LNCAP (cell line): ENCODE measurements around the gene ARHGAP30.

ENCODE experiments used
- TF ChIP-seq, protein P1 (sequence below): fragments of 450-650 bp; IDR thresholded peaks from 2 replicates; pipeline ENCODE4 v1.5.1; 2017; ENCODE audit warnings: mild to moderate bottlenecking

ARHGAP30 gene

DNA sequence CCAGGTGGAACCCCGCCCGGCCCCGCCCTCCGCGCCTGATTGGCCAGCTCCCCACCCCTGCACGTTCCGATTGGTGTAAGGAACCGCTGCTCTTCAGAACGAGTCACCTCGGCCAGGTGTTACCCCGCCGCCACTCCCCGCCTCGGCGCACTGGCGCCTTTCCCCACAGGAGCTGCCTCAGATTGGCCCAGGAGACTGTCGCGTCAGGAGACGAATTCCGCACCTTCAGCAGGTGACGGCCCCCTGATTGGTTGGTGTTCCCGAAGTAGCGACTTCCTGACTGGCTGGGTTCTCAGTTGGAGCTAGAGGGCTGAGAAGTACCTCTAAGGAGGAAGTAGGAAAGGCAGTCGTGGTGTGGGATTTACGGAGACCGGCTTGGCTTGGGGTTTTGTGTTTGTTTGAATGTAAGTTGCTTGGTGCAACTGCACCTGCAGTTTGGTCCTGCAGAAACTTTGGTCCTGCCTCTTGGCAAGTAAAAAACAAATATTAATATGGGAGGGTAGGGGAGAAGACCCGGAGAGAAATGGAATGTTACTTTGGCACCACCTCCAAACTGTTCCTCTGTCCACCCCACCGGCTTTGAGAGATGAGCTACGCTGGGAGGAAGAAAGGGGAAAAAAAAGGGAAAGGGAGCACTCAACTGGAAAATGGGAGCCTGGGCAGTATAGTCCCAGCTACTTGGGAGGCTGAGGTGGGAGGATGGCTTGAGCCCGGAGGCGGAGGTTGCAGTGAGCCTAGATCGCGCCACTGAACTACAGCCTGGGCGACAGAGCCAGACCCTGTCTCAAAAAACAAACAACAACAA lies 48.3 kb downstream of the ARHGAP30 start:
- TF ChIP-seq, protein P1, sequence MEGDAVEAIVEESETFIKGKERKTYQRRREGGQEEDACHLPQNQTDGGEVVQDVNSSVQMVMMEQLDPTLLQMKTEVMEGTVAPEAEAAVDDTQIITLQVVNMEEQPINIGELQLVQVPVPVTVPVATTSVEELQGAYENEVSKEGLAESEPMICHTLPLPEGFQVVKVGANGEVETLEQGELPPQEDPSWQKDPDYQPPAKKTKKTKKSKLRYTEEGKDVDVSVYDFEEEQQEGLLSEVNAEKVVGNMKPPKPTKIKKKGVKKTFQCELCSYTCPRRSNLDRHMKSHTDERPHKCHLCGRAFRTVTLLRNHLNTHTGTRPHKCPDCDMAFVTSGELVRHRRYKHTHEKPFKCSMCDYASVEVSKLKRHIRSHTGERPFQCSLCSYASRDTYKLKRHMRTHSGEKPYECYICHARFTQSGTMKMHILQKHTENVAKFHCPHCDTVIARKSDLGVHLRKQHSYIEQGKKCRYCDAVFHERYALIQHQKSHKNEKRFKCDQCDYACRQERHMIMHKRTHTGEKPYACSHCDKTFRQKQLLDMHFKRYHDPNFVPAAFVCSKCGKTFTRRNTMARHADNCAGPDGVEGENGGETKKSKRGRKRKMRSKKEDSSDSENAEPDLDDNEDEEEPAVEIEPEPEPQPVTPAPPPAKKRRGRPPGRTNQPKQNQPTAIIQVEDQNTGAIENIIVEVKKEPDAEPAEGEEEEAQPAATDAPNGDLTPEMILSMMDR = no peak

DNA sequence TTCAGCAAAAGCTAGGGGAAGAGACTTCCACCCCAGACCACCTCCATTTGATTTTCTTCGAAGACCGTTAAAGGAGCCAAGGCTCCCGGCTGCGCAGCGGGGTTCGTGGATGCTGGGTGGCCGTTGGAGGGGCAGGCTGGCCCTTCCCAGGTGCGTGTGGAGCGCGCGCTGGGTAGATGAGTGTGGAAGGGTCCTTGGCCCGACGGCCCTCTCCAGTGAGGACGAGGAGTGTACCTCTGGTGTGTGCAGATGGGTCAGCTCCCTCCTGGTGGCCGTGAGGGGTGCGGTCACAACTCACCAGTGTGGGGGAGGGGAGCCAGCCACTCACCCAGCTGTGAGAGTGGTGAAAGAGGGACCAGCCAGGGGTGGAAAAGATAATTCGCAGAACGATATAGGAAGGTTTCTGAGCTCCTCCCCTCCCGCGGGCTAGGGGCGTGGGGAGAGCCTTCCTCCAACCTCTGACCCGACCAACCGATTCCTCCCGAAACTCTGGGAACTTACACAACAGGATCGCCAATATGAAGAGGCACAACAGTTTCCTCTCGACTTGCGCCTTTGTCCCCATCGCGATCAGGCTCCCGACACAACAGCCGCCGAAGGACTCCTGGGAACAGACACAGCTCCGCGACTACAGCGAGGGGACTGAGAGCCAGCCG lies 49.1 kb downstream of the ARHGAP30 start, which contains the start of gene F11R:
F11R (minus strand) TSS at position 644 of the 656 bp plus-strand sequence; CDS start at position 565, 79 bp downstream.
- TF ChIP-seq, protein P1 = no peak

DNA sequence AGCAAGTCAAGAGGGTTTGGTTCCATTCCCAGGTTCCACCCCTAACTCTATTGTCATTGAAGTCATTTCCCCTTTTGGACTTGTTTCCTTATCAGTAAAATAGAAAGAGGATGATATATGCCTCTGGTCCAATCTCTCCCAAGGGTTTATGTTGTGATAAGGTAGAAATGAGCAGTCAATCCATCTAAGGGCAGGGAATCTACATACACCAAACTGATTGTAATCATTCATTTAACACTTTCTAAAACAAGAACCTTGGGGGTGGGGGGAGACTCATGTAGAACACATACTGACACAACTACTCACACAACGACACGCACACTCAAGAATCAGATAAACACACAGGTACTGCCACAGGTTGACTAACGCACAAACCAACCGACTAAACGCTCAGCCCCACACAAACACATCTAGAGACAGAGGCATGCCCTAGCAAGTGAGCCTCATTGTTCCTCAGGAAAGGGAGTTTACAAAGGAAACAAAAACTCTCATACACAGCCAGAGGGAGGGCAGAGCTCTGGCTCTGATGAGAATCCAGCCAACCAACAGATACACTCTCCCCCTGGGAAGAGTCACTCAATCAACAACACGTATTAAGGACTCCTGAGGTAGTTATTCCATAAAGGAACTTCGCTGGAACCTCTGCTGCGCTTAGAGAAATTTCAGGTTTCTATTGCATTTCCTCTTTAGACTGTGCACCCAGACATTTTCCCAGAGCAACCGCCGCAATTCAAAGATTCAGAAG lies 49.8 kb downstream of the ARHGAP30 start:
- TF ChIP-seq, protein P1 = no peak

DNA sequence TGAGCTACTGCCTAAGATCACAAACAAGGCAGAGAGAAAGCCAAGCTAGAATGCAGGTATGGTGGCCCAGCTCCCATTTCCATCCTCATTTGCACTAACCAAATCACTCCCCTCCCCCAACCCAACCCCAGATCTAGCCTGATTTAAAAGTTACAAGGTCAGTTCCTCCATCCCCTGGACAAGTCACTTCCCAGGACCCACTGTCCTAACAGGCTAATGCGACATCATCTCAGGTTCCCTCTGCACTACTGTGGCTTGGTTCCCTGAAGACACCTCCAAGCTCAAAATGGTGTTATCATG lies 51.1 kb downstream of the ARHGAP30 start:
- TF ChIP-seq, protein P1 = no peak

DNA sequence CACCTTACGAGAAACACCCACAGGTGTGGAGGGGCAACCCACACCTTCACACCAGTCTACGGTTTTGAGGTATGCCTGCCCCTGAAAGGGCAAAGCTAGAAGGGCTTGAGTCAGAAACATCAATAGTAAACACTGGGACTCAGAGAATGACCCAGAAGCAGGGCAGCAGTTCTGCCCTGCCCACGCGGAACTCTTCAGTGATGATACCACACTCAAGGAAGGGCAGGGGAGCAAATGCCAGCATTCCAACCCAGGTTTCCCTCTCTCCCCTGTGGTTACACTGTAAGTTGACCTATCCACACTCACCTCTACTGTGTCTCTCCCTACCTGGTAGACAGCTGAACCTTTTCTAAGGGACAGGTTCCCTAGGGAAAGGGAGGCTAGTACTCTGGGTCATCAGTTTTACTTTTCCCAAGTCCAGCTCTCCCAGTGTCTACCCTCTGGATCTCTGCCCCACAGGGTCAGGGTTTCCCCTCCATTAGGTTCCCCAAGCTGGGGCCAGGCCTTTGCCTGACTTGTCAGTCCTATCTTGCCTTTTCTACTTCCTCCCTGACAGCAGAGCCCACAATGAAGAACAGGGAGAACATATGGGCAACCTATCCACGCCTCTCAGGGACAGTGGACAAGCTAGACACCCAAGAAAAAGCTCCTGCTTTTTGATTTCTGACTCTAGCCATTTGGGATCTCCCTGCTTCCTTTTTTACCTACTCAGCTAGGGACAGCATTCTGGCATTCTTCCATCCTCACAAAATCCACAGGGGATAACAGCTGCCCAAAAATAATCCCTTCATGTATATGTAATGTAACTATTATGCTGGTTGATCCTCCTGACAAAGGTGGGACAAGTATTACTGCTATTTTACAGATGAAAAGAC lies 51.7 kb downstream of the ARHGAP30 start:
- TF ChIP-seq, protein P1 = no peak

DNA sequence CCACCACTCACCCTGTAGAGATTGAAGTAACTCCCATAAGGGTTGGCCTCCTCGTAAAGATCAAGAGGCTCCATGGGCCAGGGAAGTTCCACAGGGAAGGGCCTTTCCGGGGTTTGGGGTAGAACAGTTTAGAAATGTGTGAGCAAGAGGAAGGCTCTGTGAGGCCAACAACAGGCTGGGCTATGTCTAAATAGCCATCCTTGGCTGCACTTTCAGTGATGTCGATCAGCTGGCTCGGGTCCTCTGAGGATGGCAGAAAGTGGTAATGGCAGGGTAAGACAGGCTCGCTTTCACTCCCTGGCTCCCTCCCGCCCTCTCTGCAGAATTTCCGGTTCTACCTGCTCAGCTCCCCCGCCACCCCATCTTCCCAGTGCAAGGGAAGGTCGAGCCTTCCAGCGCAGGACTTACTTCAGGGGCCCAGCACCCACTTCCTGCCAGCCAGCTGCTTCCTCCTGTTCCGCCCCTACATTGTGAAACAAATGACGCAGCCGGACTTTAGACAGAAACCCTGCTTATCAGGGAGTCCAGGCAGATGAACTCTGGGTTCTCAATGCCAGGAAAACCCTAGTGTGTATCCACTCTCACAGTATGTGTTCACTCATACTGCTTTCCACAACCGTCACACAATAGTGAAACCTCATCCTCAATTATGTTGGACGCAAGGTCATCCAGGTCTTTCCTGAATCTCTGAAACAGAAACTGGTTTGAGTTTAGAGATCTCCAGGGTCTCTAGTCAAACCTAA lies 56.0 kb downstream of the ARHGAP30 start:
- TF ChIP-seq, protein P1 = no peak
